Stimulated activated naive CD8-positive, alpha-beta T cell treated with anti-CD3 and anti-CD28 coated beads, Interleukin-15, Interleukin-2, amounts not matched to agents 100 ng/mL and 50 ng/mL, for 24 hours (primary cell): Measurements from ENCODE around the gene SPRR1B.
"Not testable (repeated sequence)": the region's sequence is repeated elsewhere in the genome, so short reads cannot be mapped to it uniquely, and the experiment has no call there.

Source experiments
- H3K27ac Mint-ChIP-seq: one replicate; pipeline ENCODE4 v1.8.0; 2021; ENCODE audit warnings: mild to moderate bottlenecking, mixed read lengths
- H3K27me3 Mint-ChIP-seq: one replicate; pipeline ENCODE4 v1.8.0; 2021; ENCODE audit warnings: mixed read lengths
- H3K36me3 Mint-ChIP-seq: one replicate; pipeline ENCODE4 v1.8.0; 2021; ENCODE audit warnings: low read depth, mixed read lengths
- H3K4me1 Mint-ChIP-seq: one replicate; pipeline ENCODE4 v1.8.0; 2021; ENCODE audit warnings: low read depth, mixed read lengths
- H3K4me3 Mint-ChIP-seq: one replicate; pipeline ENCODE4 v1.8.0; 2021; ENCODE audit warnings: mild to moderate bottlenecking, mixed read lengths
- H3K9me3 Mint-ChIP-seq: one replicate; pipeline ENCODE4 v1.8.0; 2021; ENCODE audit warnings: mixed read lengths

Gene SPRR1B

GRCh38 chr1:153022340-153022739 is 8.7 kb upstream of the SPRR1B start:
- not testable (repeated sequence) for H3K4me1 Mint-ChIP-seq, H3K9me3 Mint-ChIP-seq, H3K36me3 Mint-ChIP-seq, H3K27ac Mint-ChIP-seq, H3K4me3 Mint-ChIP-seq
- H3K27me3 Mint-ChIP-seq, result peaks cover 45% of the 10 kb centered on the region

GRCh38 chr1:153023109-153023508 is 7.9 kb upstream of the SPRR1B start:
- Mint-ChIP-seq H3K4me1 (no peaks in the 10 kb centered on the region), H3K27me3 (peaks cover 44% of the 10 kb centered on the region), H3K27ac (no peak overlapping the region), H3K4me3 (no peak overlapping the region), H3K36me3 (no peaks in the 10 kb centered on the region), H3K9me3 (no peaks in the 10 kb centered on the region)

- Mint-ChIP-seq H3K27me3 (peaks cover 45% of the 10 kb centered on the region), H3K4me1 (no peaks in the 10 kb centered on the region), H3K27ac (no peak overlapping the region), H3K36me3 (no peaks in the 10 kb centered on the region), H3K9me3 (no peaks in the 10 kb centered on the region), H3K4me3 (no peak overlapping the region)
Measured at GRCh38 chr1:153024413-153024812, 6.6 kb upstream of the SPRR1B start.

DNA sequence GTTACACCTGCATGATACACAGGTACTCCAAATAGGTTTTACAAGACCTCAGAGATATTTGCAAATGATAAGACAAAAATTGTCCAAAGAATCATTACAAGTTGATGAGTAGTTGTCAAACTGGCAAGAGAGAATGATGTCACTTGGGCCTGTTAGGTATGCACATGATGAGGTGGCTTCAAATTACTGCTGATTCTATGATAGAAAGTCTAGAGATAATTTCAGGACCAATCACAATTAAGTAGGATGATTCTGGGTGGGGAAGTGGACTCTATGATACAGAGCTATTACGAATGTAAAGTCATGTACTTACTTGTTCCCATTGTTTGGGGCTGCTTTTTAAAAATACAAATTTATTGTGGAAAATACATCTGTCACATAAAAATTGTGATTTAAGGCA is 5.2 kb upstream of the SPRR1B start:
- no peaks in the 10 kb centered on the region for H3K4me1 Mint-ChIP-seq
- peaks cover 40% of the 10 kb centered on the region for H3K27me3 Mint-ChIP-seq
- H3K4me3 Mint-ChIP-seq, result no peak overlapping the region
- H3K9me3 Mint-ChIP-seq, result no peaks in the 10 kb centered on the region
- no peak overlapping the region for H3K27ac Mint-ChIP-seq
- H3K36me3 Mint-ChIP-seq, result no peaks in the 10 kb centered on the region

GRCh38 chr1:153028766-153029165 is 2.2 kb upstream of the SPRR1B start:
- Mint-ChIP-seq H3K4me3 (no peak overlapping the region), H3K4me1 (no peaks in the 10 kb centered on the region), H3K27ac (no peak overlapping the region), H3K36me3 (no peaks in the 10 kb centered on the region), H3K27me3 (peaks cover 29% of the 10 kb centered on the region), H3K9me3 (no peaks in the 10 kb centered on the region)

GRCh38 chr1:153032073-153032472 is 1.1 kb downstream of the SPRR1B start:
- Mint-ChIP-seq H3K9me3 (no peaks in the 10 kb centered on the region), H3K4me1 (no peaks in the 10 kb centered on the region), H3K27me3 (peaks cover 33% of the 10 kb centered on the region), H3K4me3 (no peak overlapping the region), H3K36me3 (no peaks in the 10 kb centered on the region), H3K27ac (no peak overlapping the region)

- no peaks in the 10 kb centered on the region for H3K9me3 Mint-ChIP-seq
- peaks cover 38% of the 10 kb centered on the region for H3K27me3 Mint-ChIP-seq
- no peaks in the 10 kb centered on the region for H3K4me1 Mint-ChIP-seq
- H3K36me3 Mint-ChIP-seq, result no peaks in the 10 kb centered on the region
- H3K27ac Mint-ChIP-seq, result no peak overlapping the region
- no peak overlapping the region for H3K4me3 Mint-ChIP-seq
Measured at GRCh38 chr1:153032677-153033308, 1.8 kb downstream of the SPRR1B start.

GRCh38 chr1:153035211-153035610 is 4.2 kb downstream of the SPRR1B start:
- H3K27me3 Mint-ChIP-seq, result peaks cover 37% of the 10 kb centered on the region
- H3K4me3 Mint-ChIP-seq, result no peak overlapping the region
- no peaks in the 10 kb centered on the region for H3K36me3 Mint-ChIP-seq

GRCh38 chr1:153040950-153041631 is 10.1 kb downstream of the SPRR1B start, which contains the start of gene SPRR2D:
TSS of gene SPRR2D (minus strand) at chr1:153041120. CDS start at chr1:153040346, 774 bp downstream.
- H3K4me1 Mint-ChIP-seq, result no peaks in the 10 kb centered on the region
- H3K27me3 Mint-ChIP-seq, result peaks cover 69% of the 10 kb centered on the region
- H3K9me3 Mint-ChIP-seq, result no peaks in the 10 kb centered on the region
- no peaks in the 10 kb centered on the region for H3K36me3 Mint-ChIP-seq
- no peak within 1 kb of the TSS for H3K27ac Mint-ChIP-seq
- H3K4me3 Mint-ChIP-seq, result no peak within 1 kb of the TSS

More at GRCh38 chr1:153035211-153035610, 4.2 kb downstream of the SPRR1B start:
- no peak overlapping the region for H3K27ac Mint-ChIP-seq
- H3K9me3 Mint-ChIP-seq, result no peaks in the 10 kb centered on the region
- H3K4me1 Mint-ChIP-seq, result no peaks in the 10 kb centered on the region

DNA sequence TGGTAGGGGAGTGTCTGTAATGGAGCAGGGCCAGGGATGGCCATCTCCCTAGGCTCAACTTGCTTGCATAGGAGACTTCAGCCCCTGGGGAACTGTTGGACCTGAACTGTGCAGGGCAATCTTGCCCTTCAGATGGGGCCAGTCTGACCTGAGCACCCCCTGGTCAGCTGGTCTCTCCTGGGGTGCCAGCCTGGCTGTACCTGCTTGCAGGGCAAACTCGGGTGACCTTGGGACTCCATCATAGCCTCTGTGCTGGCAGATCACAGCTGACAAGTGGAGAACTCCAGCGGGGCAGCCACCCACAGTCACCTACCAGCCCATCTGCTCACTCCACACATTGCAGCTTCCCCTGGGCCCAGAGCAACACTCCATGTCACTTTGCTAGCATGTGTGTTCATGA is 18.2 kb downstream of the SPRR1B start:
- Mint-ChIP-seq H3K4me3 (no peak overlapping the region), H3K9me3 (no peaks in the 10 kb centered on the region), H3K4me1 (no peaks in the 10 kb centered on the region), H3K27me3 (peaks cover 66% of the 10 kb centered on the region), H3K27ac (no peak overlapping the region), H3K36me3 (no peaks in the 10 kb centered on the region)

GRCh38 chr1:153056111-153056510 is 25.1 kb downstream of the SPRR1B start:
- H3K27me3 Mint-ChIP-seq, result peaks cover 73% of the 10 kb centered on the region

DNA sequence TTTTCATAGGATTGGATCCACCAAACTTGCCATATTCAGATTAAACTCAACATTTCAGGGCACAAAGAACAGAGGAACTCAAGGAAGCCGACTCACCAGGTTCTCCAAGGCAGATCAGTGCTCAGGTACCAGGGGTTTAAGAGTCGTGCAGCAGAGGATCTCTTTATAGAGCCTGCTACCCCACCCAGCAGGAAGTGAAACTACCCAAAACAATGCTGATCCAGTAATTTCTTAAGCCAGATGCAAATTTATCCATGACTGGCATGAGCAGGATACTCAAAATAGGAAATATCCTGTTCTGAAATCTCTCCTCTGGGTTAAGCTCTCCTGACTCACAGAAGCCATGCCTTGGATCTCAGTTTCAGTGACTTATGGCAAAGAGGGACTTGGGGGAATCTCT is 26.4 kb downstream of the SPRR1B start, which contains the start of gene SPRR2A:
Gene SPRR2A (minus strand): TSS at position 138 of the 400 bp plus-strand sequence. CDS start 777 bp downstream, outside the sequence.
- H3K4me1 Mint-ChIP-seq, result no peaks in the 10 kb centered on the region
- H3K4me3 Mint-ChIP-seq, result no peak within 1 kb of the TSS
- H3K9me3 Mint-ChIP-seq, result no peaks in the 10 kb centered on the region
- H3K36me3 Mint-ChIP-seq, result no peaks in the 10 kb centered on the region
- peaks cover 70% of the 10 kb centered on the region for H3K27me3 Mint-ChIP-seq
- H3K27ac Mint-ChIP-seq, result no peak within 1 kb of the TSS

More at GRCh38 chr1:153056111-153056510, 25.1 kb downstream of the SPRR1B start:
- H3K36me3 Mint-ChIP-seq, H3K9me3 Mint-ChIP-seq, H3K27ac Mint-ChIP-seq, H3K4me1 Mint-ChIP-seq, H3K4me3 Mint-ChIP-seq: not testable (repeated sequence)

DNA sequence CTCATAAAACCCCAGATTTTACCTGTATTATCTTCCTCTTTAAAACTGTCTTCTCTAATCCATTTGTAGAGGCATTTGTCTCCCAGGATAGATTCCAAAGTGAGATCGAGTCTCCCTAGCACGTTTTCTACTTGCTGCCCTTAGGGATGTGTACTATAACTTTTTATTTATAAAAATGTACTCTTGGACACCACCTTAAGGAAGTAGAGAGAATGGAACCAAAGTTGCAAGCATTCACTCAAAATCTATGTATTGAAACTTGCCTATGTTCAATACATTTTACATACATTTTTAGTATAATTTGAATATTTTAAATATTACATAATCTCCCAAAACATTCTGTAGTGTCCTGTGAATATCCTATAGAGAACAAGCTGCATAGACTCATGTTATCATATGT is 27.2 kb downstream of the SPRR1B start:
- Mint-ChIP-seq H3K27ac (no peak overlapping the region), H3K27me3 (peaks cover 66% of the 10 kb centered on the region), H3K4me3 (no peak overlapping the region), H3K9me3 (no peaks in the 10 kb centered on the region), H3K36me3 (no peaks in the 10 kb centered on the region), H3K4me1 (no peaks in the 10 kb centered on the region)

DNA sequence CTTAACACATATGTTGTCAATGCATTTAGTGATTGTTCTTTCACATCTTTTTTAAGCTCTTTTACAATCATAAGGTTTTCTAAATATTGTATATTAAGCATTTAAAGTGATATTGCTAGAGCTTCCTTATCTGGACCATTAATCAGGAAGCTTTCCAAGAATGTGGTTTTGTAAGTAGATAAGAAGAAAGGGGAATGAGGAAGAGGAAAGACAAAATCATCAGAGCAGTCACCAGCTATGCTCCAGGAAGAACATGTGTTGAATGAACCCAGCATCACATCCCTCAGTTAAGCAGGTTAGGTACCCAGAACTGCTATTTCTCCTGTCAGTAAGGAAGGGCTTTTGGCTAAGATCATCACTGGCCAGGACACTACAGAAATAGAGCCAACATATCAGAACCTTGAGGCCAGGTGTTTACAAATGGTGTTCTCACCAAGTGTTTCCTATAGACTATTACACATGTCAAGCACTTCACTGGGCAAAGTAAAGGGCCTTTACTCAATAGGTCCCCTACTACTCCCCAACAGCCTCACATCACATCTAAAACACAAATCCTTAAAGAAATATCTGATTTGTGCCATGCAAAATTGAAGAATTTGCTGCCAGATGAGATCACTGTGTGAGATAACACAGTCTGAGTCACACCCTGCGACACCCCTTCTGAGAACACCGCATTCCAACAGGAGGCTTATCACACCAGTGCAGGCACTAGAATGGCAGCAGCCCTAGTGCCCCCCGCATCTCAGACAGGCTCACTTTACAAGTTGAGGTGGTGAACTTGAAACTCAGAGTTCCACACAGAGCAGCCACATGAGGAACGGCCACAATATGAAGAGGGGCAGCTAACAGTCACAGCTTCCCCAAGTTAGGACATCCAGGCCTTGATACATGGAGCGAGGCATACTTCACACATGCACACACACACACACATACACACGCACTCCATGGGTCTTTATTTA is 28.1 kb downstream of the SPRR1B start:
- Mint-ChIP-seq H3K9me3 (no peaks in the 10 kb centered on the region), H3K27me3 (peaks cover 62% of the 10 kb centered on the region)

GRCh38 chr1:153070243-153070642 is 39.2 kb downstream of the SPRR1B start:
- H3K4me3 Mint-ChIP-seq, result no peak overlapping the region
- no peaks in the 10 kb centered on the region for H3K4me1 Mint-ChIP-seq
- H3K27me3 Mint-ChIP-seq, result peaks cover 25% of the 10 kb centered on the region
- no peak overlapping the region for H3K27ac Mint-ChIP-seq
- no peaks in the 10 kb centered on the region for H3K36me3 Mint-ChIP-seq
- H3K9me3 Mint-ChIP-seq, result no peaks in the 10 kb centered on the region

More for the DNA sequence above, 28.1 kb downstream of the SPRR1B start:
- Mint-ChIP-seq H3K36me3 (no peaks in the 10 kb centered on the region), H3K4me1 (no peaks in the 10 kb centered on the region), H3K27ac (no peak overlapping the region), H3K4me3 (no peak overlapping the region)
